Caco-2 (cell line): ENCODE results near the gene TCN2. TPM values are rescaled to one million over a fixed set of nuclear protein-coding genes. Genes with fewer than 3 reads are reported as not detected.

Experiments used
- BruUV-seq: library from RNA; stranded (reverse); fragments of 400-500 nt; replicated peaks from 2 replicates; lab custom pipeline; 2021; lab: Mats Ljungman, UMichigan
- CTCF ChIA-PET: fragments of 300-600 bp; sonication (Branson Sonifier 250); formaldehyde crosslinking; loops from one replicate; lab custom pipeline; 2022; ENCODE audit warnings: antibody characterized with exemption; lab: Charles Lee
- POLR2A ChIA-PET: fragments of 300-600 bp; sonication (Branson Sonifier 250); formaldehyde crosslinking; loops from one replicate; lab custom pipeline; 2022; ENCODE audit warnings: antibody characterized with exemption; lab: Charles Lee
- DNase-seq, 2 experiments: peaks; one replicate each; pipeline versions ENCODE4 v3.0.0 to v3.0.0-alpha.2; 2020 to 2022
- H3K27me3 ChIP-seq: replicated peaks from 2 replicates; pipeline ENCODE4 v1.6.0; 2011; ENCODE audit warnings: low read length; ENCODE audit not compliant: control insufficient read depth, insufficient read depth
- H3K36me3 ChIP-seq: 2 replicates; pipeline ENCODE4 v1.5.1; 2011; ENCODE audit warnings: low read length; ENCODE audit not compliant: control insufficient read depth, insufficient read depth
- H3K4me1 ChIP-seq: fragments of 250-450 bp; sonication (Bioruptor Pico); 2 replicates; pipeline ENCODE4 v1.5.1; 2020; ENCODE audit warnings: mild to moderate bottlenecking
- H3K4me3 ChIP-seq: 2 replicates; pipeline ENCODE4 v1.5.1; 2011; ENCODE audit warnings: low read depth, mild to moderate bottlenecking, control low read depth, low read length
- H3K9me3 ChIP-seq: fragments of 250-450 bp; sonication (Bioruptor Pico); 2 replicates; pipeline ENCODE4 v1.5.1; 2020; ENCODE audit warnings: mild to moderate bottlenecking, moderate library complexity
- H3K27ac Mint-ChIP-seq: one replicate; pipeline ENCODE4 v1.8.0; 2022; ENCODE audit warnings: mixed read lengths; ENCODE audit not compliant: unreplicated experiment
- H3K27me3 Mint-ChIP-seq: one replicate; pipeline ENCODE4 v1.8.0; 2022; ENCODE audit warnings: mixed read lengths; ENCODE audit not compliant: insufficient read depth, unreplicated experiment
- H3K36me3 Mint-ChIP-seq: one replicate; pipeline ENCODE4 v1.8.0; 2022; ENCODE audit warnings: mild to moderate bottlenecking, mixed read lengths; ENCODE audit not compliant: insufficient read depth, unreplicated experiment
- H3K4me1 Mint-ChIP-seq: one replicate; pipeline ENCODE4 v1.8.0; 2022; ENCODE audit warnings: low read depth, mixed read lengths; ENCODE audit not compliant: unreplicated experiment
- H3K4me3 Mint-ChIP-seq: one replicate; pipeline ENCODE4 v1.8.0; 2022; ENCODE audit warnings: mild to moderate bottlenecking, moderate library complexity, mixed read lengths; ENCODE audit not compliant: unreplicated experiment
- H3K9me3 Mint-ChIP-seq: one replicate; pipeline ENCODE4 v1.8.0; 2022; ENCODE audit warnings: mixed read lengths; ENCODE audit not compliant: unreplicated experiment
- CTCF ChIP-seq, 2 experiments: fragments of 200-600 bp in 1 of 2; IDR thresholded peaks; 1 replicate in 1 of 2; 2 replicates in 1 of 2; pipeline versions ENCODE4 v1.5.1 to v1.8.0; 2011 to 2022; ENCODE audit warnings: antibody characterized with exemption in 1 of 2, control low read depth in 1 of 2, inconsistent platforms in 1 of 2, low read depth in 1 of 2, low read length in 1 of 2, mild to moderate bottlenecking in 1 of 2, moderate library complexity in 1 of 2; ENCODE audit not compliant: insufficient read depth in 1 of 2, severe bottlenecking in 1 of 2, unreplicated experiment in 1 of 2
- intact Hi-C: fragments of 100-400 bp; cut with micrococcal nuclease; formaldehyde crosslinking; loops from one replicate; pipeline ENCODE4 v1.10.0; 2022; ENCODE audit not compliant: unreplicated experiment
- total RNA-seq: library from RNA; stranded (reverse); gene quantifications from 2 replicates; pipeline ENCODE4 v1.2.3, GENCODE V29; 2022

TCN2 gene
- total RNA-seq, 1 experiment from 2014 or later: 13.8 TPM

GRCh38 chr22:30574095-30574981 lies 32.6 kb upstream of the TCN2 start, which contains the start of gene GAL3ST1:
Gene GAL3ST1 (minus strand): TSS chr22:30574665. CDS start chr22:30557392, 17,273 bp downstream.
- H3K4me3 Mint-ChIP-seq: peak within 1 kb of the TSS; percentile 71
- peaks cover 26% of the 10 kb centered on the region for H3K36me3 Mint-ChIP-seq
- POLR2A ChIA-PET: interaction anchor here (0.6 kb wide), 1 partner anchor 17 kb away, joined by 4 read pairs; the partner anchor contains the start of gene PES1
- Histone ChIP-seq H3K27me3 (no peaks in the 10 kb centered on the region), H3K36me3 (peaks cover 4% of the 10 kb centered on the region), H3K4me3 (peak within 1 kb of the TSS; percentile 73), H3K9me3 (no peaks in the 10 kb centered on the region), H3K4me1 (peaks cover 31% of the 10 kb centered on the region)
- intact Hi-C loops: loop anchor here (1.0 kb wide), 1 partner anchor 18 kb away; no protein-coding TSS in a partner anchor
- H3K9me3 Mint-ChIP-seq: no peaks in the 10 kb centered on the region
- CTCF ChIA-PET: interaction anchor here (0.6 to 1.9 kb wide), 3 partner anchors 17 to 28 kb away, joined by 3 to 7 read pairs (median 5); no protein-coding TSS in a partner anchor
- peak; percentile 77 to 80 for DNase-seq
- H3K4me1 Mint-ChIP-seq: peaks cover 19% of the 10 kb centered on the region
- H3K27ac Mint-ChIP-seq: peak within 1 kb of the TSS; percentile 63
- BruUV-seq: no TSS peak
- no peaks in the 10 kb centered on the region for H3K27me3 Mint-ChIP-seq
- TF ChIP-seq CTCF (IDR thresholded peaks at IDR 0.05; ENCODE audit: insufficient read depth in 1 of 2, low read depth in 1 of 2, low read length in 1 of 2, severe bottlenecking in 1 of 2, unreplicated experiment in 1 of 2): no peak

GRCh38 chr22:30574997-30575671 lies 31.8 kb upstream of the TCN2 start:
- peaks cover 34% of the 10 kb centered on the region for H3K36me3 Mint-ChIP-seq
- H3K27ac Mint-ChIP-seq: no peak overlapping the region
- H3K9me3 Mint-ChIP-seq: no peaks in the 10 kb centered on the region
- peak in 1 of 2 experiments; percentile 43 for DNase-seq
- Histone ChIP-seq H3K36me3 (peaks cover 4% of the 10 kb centered on the region), H3K4me3 (peak overlapping the region; percentile 44), H3K27me3 (no peaks in the 10 kb centered on the region), H3K4me1 (peaks cover 31% of the 10 kb centered on the region), H3K9me3 (no peaks in the 10 kb centered on the region)
- no peaks in the 10 kb centered on the region for H3K27me3 Mint-ChIP-seq
- TF ChIP-seq CTCF (IDR thresholded peaks at IDR 0.05; ENCODE audit: insufficient read depth in 1 of 2, low read depth in 1 of 2, low read length in 1 of 2, severe bottlenecking in 1 of 2, unreplicated experiment in 1 of 2): peak in 1 of 2 experiments; percentile 41
- no TSS peak for BruUV-seq
- ChIA-PET CTCF (interaction anchor here (1.0 to 1.9 kb wide), 2 partner anchors 16 to 27 kb away, joined by 3 to 7 read pairs; no protein-coding TSS in a partner anchor), POLR2A (interaction anchor here (0.6 kb wide), 1 partner anchor 32 kb away, joined by 6 read pairs; the partner anchor contains the start of gene TCN2)
- intact Hi-C loops: loop anchor here (1.0 kb wide), 1 partner anchor 17 kb away; no protein-coding TSS in a partner anchor
- peaks cover 19% of the 10 kb centered on the region for H3K4me1 Mint-ChIP-seq
- H3K4me3 Mint-ChIP-seq: peak overlapping the region; percentile 69

- intact Hi-C loops: no loop called here
Measured at GRCh38 chr22:30575859-30576258, 31.1 kb upstream of the TCN2 start.

More at GRCh38 chr22:30575859-30576258, 31.1 kb upstream of the TCN2 start:
- H3K27ac Mint-ChIP-seq: no peak overlapping the region
- H3K9me3 Mint-ChIP-seq: no peaks in the 10 kb centered on the region
- peaks cover 19% of the 10 kb centered on the region for H3K4me1 Mint-ChIP-seq
- Histone ChIP-seq H3K9me3 (no peaks in the 10 kb centered on the region), H3K36me3 (peaks cover 4% of the 10 kb centered on the region), H3K4me3 (no peak overlapping the region), H3K27me3 (no peaks in the 10 kb centered on the region), H3K4me1 (peaks cover 31% of the 10 kb centered on the region)
- POLR2A ChIA-PET: no interaction called here
- CTCF ChIA-PET: no interaction called here
- H3K4me3 Mint-ChIP-seq: no peak overlapping the region
- no peak for TF ChIP-seq CTCF (IDR thresholded peaks at IDR 0.05; ENCODE audit: insufficient read depth in 1 of 2, low read depth in 1 of 2, low read length in 1 of 2, severe bottlenecking in 1 of 2, unreplicated experiment in 1 of 2)
- peaks cover 41% of the 10 kb centered on the region for H3K36me3 Mint-ChIP-seq
- no TSS peak for BruUV-seq
- no peaks in the 10 kb centered on the region for H3K27me3 Mint-ChIP-seq
- DNase-seq: no peak
